IMR-90 (cell line): ENCODE data around the gene CDC5L. TPM values are rescaled to one million over a fixed set of nuclear protein-coding genes. Genes with fewer than 3 reads are reported as not detected.
A peak's percentile ranks its signal among the peaks of the same experiment; 100 is the strongest.

Experiments
- ATAC-seq: fragments of 200-7000 bp; cut with Tn5 transposase; 2 replicates; pipeline ENCODE4 v1.9.1; 2020; ENCODE audit warnings: low read depth, mild to moderate bottlenecking, moderate library complexity
- BruUV-seq: library from RNA; stranded (reverse); fragments of 400-500 nt; replicated peaks from 2 replicates; lab custom pipeline; 2021; lab: Mats Ljungman, UMichigan
- CTCF ChIA-PET: fragments of 300-600 bp; formaldehyde crosslinking; extraction: SDS; loops from one replicate; lab custom pipeline; 2021; ENCODE audit warnings: antibody characterized with exemption; lab: Yijun Ruan, JAX
- POLR2A ChIA-PET: fragments of 300-600 bp; sonication (Branson Sonifier 250); formaldehyde crosslinking; loops from one replicate; lab custom pipeline; 2022; ENCODE audit warnings: antibody characterized with exemption; ENCODE audit not compliant: unreplicated experiment; lab: Charles Lee
- DNase-seq: peaks from one replicate; pipeline ENCODE4 v3.0.0; 2013
- H2AFZ ChIP-seq: replicated peaks from 2 replicates; pipeline ENCODE3; 2013; ENCODE audit warnings: low read length, mild to moderate bottlenecking; ENCODE audit not compliant: poor library complexity
- H2AK5ac ChIP-seq: 2 replicates; pipeline ENCODE4 v1.6.1; 2013; ENCODE audit warnings: low read depth, low read length, inconsistent platforms
- H2AK9ac ChIP-seq: replicated peaks from 2 replicates; pipeline ENCODE3; 2013; ENCODE audit warnings: mild to moderate bottlenecking, low read depth, low read length, moderate library complexity; ENCODE audit not compliant: poor library complexity
- H2BK120ac ChIP-seq: 2 replicates; pipeline ENCODE4 v1.6.1; 2013; ENCODE audit warnings: low read depth, low read length, inconsistent platforms
- H2BK15ac ChIP-seq: 3 replicates; pipeline ENCODE4 v1.6.1; 2013; ENCODE audit warnings: low read depth, low read length, inconsistent platforms
- H2BK20ac ChIP-seq: 2 replicates; pipeline ENCODE4 v1.6.1; 2013; ENCODE audit warnings: low read depth, mild to moderate bottlenecking, inconsistent platforms, low read length, moderate library complexity
- H2BK5ac ChIP-seq: 2 replicates; pipeline ENCODE4 v1.6.1; 2013; ENCODE audit warnings: mild to moderate bottlenecking, low read depth, low read length, inconsistent platforms; ENCODE audit not compliant: poor library complexity, severe bottlenecking
- H3K14ac ChIP-seq: replicated peaks from 2 replicates; pipeline ENCODE4 v1.6.1; 2013; ENCODE audit warnings: low read depth, low read length, inconsistent platforms
- H3K18ac ChIP-seq: 2 replicates; pipeline ENCODE4 v1.6.1; 2013; ENCODE audit warnings: low read depth, low read length, control low read depth
- H3K23ac ChIP-seq: 2 replicates; pipeline ENCODE4 v1.6.1; 2013; ENCODE audit warnings: low read depth, low read length, inconsistent platforms
- H3K27ac ChIP-seq: 2 replicates; pipeline ENCODE4 v1.5.1; 2013; ENCODE audit warnings: mild to moderate bottlenecking, control low read depth, low read length; ENCODE audit not compliant: insufficient read depth
- H3K27me3 ChIP-seq: 2 replicates; pipeline ENCODE4 v1.6.1; 2013; ENCODE audit warnings: low read length; ENCODE audit not compliant: control insufficient read depth, insufficient read depth
- H3K36me3 ChIP-seq: 2 replicates; pipeline ENCODE4 v1.6.1; 2013; ENCODE audit warnings: low read length, mixed read lengths; ENCODE audit not compliant: control insufficient read depth, insufficient read depth
- H3K4ac ChIP-seq: 2 replicates; pipeline ENCODE4 v1.6.1; 2013; ENCODE audit warnings: low read depth, low read length, inconsistent platforms
- H3K4me1 ChIP-seq: 2 replicates; pipeline ENCODE4 v1.6.1; 2013; ENCODE audit warnings: low read length, mixed read lengths; ENCODE audit not compliant: control insufficient read depth, insufficient read depth
- H3K4me2 ChIP-seq: 2 replicates; pipeline ENCODE4 v1.6.1; 2013; ENCODE audit warnings: low read depth, mild to moderate bottlenecking, control low read depth, low read length, moderate library complexity
- H3K4me3 ChIP-seq: 2 replicates; pipeline ENCODE4 v1.5.1; 2013; ENCODE audit warnings: low read depth, mild to moderate bottlenecking, control low read depth, low read length, moderate library complexity; ENCODE audit not compliant: insufficient read depth
- H3K56ac ChIP-seq: 2 replicates; pipeline ENCODE4 v1.6.1; 2013; ENCODE audit warnings: low read length, inconsistent platforms; ENCODE audit not compliant: insufficient read depth; ENCODE audit errors: extremely low read depth
- H3K79me1 ChIP-seq, 2 experiments: 2 replicates each; pipeline ENCODE4 v1.6.1; 2013; ENCODE audit warnings: low read length in 2 of 2, inconsistent platforms in 1 of 2, low read depth in 1 of 2
- H3K9ac ChIP-seq: 2 replicates; pipeline ENCODE4 v1.6.1; 2013; ENCODE audit warnings: low read depth, low read length, control low read depth
- H3K9me1 ChIP-seq: 2 replicates; pipeline ENCODE4 v1.6.1; 2013; ENCODE audit warnings: low read length, inconsistent platforms; ENCODE audit not compliant: insufficient read depth
- H3K9me3 ChIP-seq: 2 replicates; pipeline ENCODE4 v1.6.1; 2013; ENCODE audit warnings: low read length; ENCODE audit not compliant: control insufficient read depth, insufficient read depth
- H4K20me1 ChIP-seq: 2 replicates; pipeline ENCODE4 v1.6.1; 2013; ENCODE audit warnings: low read length, inconsistent platforms; ENCODE audit not compliant: insufficient read depth
- H4K5ac ChIP-seq: 2 replicates; pipeline ENCODE4 v1.6.1; 2013; ENCODE audit warnings: mild to moderate bottlenecking, low read depth, low read length, control low read depth
- H4K8ac ChIP-seq, 2 experiments: 2 replicates each; pipeline ENCODE4 v1.6.1; 2013; ENCODE audit warnings: low read depth in 2 of 2, low read length in 2 of 2, control low read depth in 1 of 2, inconsistent platforms in 1 of 2
- H4K91ac ChIP-seq: 2 replicates; pipeline ENCODE4 v1.6.1; 2013; ENCODE audit warnings: low read depth, low read length, inconsistent platforms; ENCODE audit not compliant: insufficient read depth
- BHLHE40 ChIP-seq: fragments of 150-350 bp; IDR thresholded peaks from 2 replicates; pipeline ENCODE4 v1.6.1; 2016; ENCODE audit warnings: mild to moderate bottlenecking, low read depth, low read length
- CEBPB ChIP-seq: IDR thresholded peaks from 2 replicates; pipeline ENCODE4 v1.6.1; 2012; ENCODE audit warnings: low read depth, low read length, improper control_type of control experiment
- CHD1 ChIP-seq: IDR thresholded peaks from 2 replicates; pipeline ENCODE4 v1.6.1; 2012; ENCODE audit warnings: low read depth, low read length, improper control_type of control experiment
- MAFK ChIP-seq: IDR thresholded peaks from 2 replicates; pipeline ENCODE4 v1.6.1; 2012; ENCODE audit warnings: low read depth, low read length, improper control_type of control experiment
- RAD21 ChIP-seq: IDR thresholded peaks from 2 replicates; pipeline ENCODE4 v1.6.1; 2012; ENCODE audit warnings: low read length, improper control_type of control experiment
- SMC3 ChIP-seq: fragments of 150-350 bp; IDR thresholded peaks from 2 replicates; pipeline ENCODE4 v1.6.1; 2016; ENCODE audit warnings: low read depth, mild to moderate bottlenecking, antibody characterized with exemption, low read length, moderate library complexity
- WGBS, 2 experiments: methylation state at CpG; one replicate each; pipeline versions ENCODE4 v1.1.5 to v1.1.7; 2013; ENCODE audit warnings: missing lambda C conversion rate in 2 of 2; ENCODE audit not compliant: insufficient read length in 1 of 2; ENCODE audit errors: extremely low coverage in 2 of 2; 5-methylcytosine and 5-hydroxymethylcytosine counted together
- dilution Hi-C: fragments of 300-500 bp; cut with HindIII; formaldehyde crosslinking; loops from one replicate; pipeline ENCODE4 v1.14.3; 2018; ENCODE audit warnings: low sequenced_read_pairs; ENCODE audit not compliant: unreplicated experiment
- in situ Hi-C: fragments of 300-500 bp; cut with MboI; formaldehyde crosslinking; loops from 3 replicates; pipeline ENCODE4 v1.14.3; 2019; ENCODE audit warnings: low sequenced_read_pairs, inconsistent platforms, mixed read lengths
- intact Hi-C: fragments of 100-400 bp; cut with micrococcal nuclease; formaldehyde crosslinking; loops from 2 replicates; pipeline ENCODE4 v1.10.0; 2022
- polyA plus RNA-seq, 3 experiments: library from polyadenylated mRNA; depleted of rRNA; stranded (reverse); fragments of >200 nt; gene quantifications; 2 replicates each; pipeline ENCODE4 v1.2.3, GENCODE V29; 2012; ENCODE audit warnings: low replicate concordance in 1 of 3
- total RNA-seq: library from RNA; depleted of rRNA; stranded (reverse); fragments of >200 nt; gene quantifications from 2 replicates; pipeline ENCODE4 v1.2.3, GENCODE V29; 2012
- TF ChIP-seq, protein P1 (sequence below): fragments of 150-350 bp; IDR thresholded peaks from 2 replicates; pipeline ENCODE4 v1.6.1; 2017; ENCODE audit warnings: mild to moderate bottlenecking, antibody characterized with exemption, low read length, low read depth

Gene CDC5L
- total and polyA plus RNA-seq, 2 of the 4 experiments (the other 2 are of a cell fraction) = 9.9 to 17.7 TPM

DNA sequence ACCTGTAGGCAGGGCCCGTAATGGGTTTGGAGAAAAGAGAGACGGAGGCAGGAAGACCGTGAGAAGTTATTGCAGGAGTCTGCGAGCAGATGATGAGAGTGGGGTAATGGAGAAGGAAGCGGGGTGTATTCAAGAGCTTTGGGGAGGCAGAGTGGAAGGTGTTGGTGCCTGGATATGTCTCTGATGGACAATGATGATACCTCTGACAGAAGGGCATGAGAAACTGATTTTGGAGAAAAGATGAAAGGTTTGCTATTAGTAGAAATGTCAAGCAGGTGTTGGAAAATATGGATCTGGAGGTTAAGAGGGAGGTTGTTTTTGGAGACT is 69.4 kb downstream of the CDC5L start:
- peaks cover 2% of the 10 kb centered on the region; the same call in 1 of the 2 replicates for H3K36me3 ChIP-seq
- 0 out of 4 replicates have a peak, but pooled peaks cover 0 to 2% of the 10 kb centered on the region in 2 experiments for H3K79me1 ChIP-seq
- peak overlapping the region; percentile 24; the same call in 1 of the 2 replicates for H2BK120ac ChIP-seq
- no peak overlapping the region for H3K27ac ChIP-seq
- H3K4me1 ChIP-seq = peaks cover 15% of the 10 kb centered on the region
- no peak overlapping the region for H2BK15ac ChIP-seq
- TF ChIP-seq CEBPB = no peak
- no peak for TF ChIP-seq RAD21
- no peak for TF ChIP-seq BHLHE40
- TF ChIP-seq, protein P1, sequence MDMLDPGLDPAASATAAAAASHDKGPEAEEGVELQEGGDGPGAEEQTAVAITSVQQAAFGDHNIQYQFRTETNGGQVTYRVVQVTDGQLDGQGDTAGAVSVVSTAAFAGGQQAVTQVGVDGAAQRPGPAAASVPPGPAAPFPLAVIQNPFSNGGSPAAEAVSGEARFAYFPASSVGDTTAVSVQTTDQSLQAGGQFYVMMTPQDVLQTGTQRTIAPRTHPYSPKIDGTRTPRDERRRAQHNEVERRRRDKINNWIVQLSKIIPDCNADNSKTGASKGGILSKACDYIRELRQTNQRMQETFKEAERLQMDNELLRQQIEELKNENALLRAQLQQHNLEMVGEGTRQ = no peak
- no peak for TF ChIP-seq CHD1
- no peak for TF ChIP-seq SMC3
- TF ChIP-seq MAFK = no peak
- H3K18ac ChIP-seq = no peak overlapping the region
- H3K56ac ChIP-seq = no peak overlapping the region; the same call in 1 of the 2 replicates
- H3K4ac ChIP-seq = peak overlapping the region; percentile 14
- no peak overlapping the region for H2BK5ac ChIP-seq
- peak overlapping the region; percentile 82 for H2AFZ ChIP-seq
- CTCF ChIA-PET = interaction anchor here (1.3 to 2.1 kb wide), 3 partner anchors 10 to 32 kb away, joined by 4 to 7 read pairs (median 4); no protein-coding TSS in a partner anchor
- BruUV-seq = no TSS peak
- H3K23ac ChIP-seq = no peak overlapping the region
- no peaks in the 10 kb centered on the region for H4K20me1 ChIP-seq
- in situ Hi-C loops = no loop called here
- 0 out of 2 replicates have a peak overlapping the region, but pooled peaks have one; percentile 8 for H3K14ac ChIP-seq
- H4K91ac ChIP-seq = 0 out of 2 replicates have a peak overlapping the region, but pooled peaks have one; percentile 22
- DNase-seq (no peak), ATAC-seq (no peak)
- 0 out of 2 replicates have a peak overlapping the region, but pooled peaks have one; percentile 11 for H2AK5ac ChIP-seq
- peak overlapping the region in 1 of 2 experiments; percentile 44; a peak in 1 of 4 replicates for H4K8ac ChIP-seq
- H3K27me3 ChIP-seq = peaks cover 6% of the 10 kb centered on the region; the same call in 1 of the 2 replicates
- H2BK20ac ChIP-seq = no peak overlapping the region
- POLR2A ChIA-PET = no interaction called here
- no peak overlapping the region for H2AK9ac ChIP-seq
- WGBS, 2 experiments = 74% methylated on average over 2 of the region's 5 CpGs; no CpG with 5 or more reads in 1 of the 2 experiments
- dilution Hi-C loops = no loop called here
- H3K4me3 ChIP-seq = no peak overlapping the region
- no peaks in the 10 kb centered on the region for H3K9me3 ChIP-seq
- H3K9me1 ChIP-seq = peaks cover 12% of the 10 kb centered on the region
- H3K4me2 ChIP-seq = peak overlapping the region; percentile 52
- H4K5ac ChIP-seq = no peak overlapping the region
- intact Hi-C loops = loop anchor here (1.0 kb wide), 1 partner anchor 26 kb away; no protein-coding TSS in a partner anchor
- H3K9ac ChIP-seq = no peak overlapping the region
